ENCODE data around the gene ACSF3. TPM values are rescaled to one million over a fixed set of nuclear protein-coding genes. Genes with fewer than 3 reads are reported as not detected.
A peak's percentile ranks its signal among the peaks of the same experiment; 100 is the strongest.
"Not testable (repeated sequence)": the region's sequence is repeated elsewhere in the genome, so short reads cannot be mapped to it uniquely, and the experiment has no call there.

ACSF3 gene
- polyA plus RNA-seq, 1 donor from 2014 or later: 20.8 TPM

GRCh38 chr16:89092013-89092412 is 1.6 kb upstream of the ACSF3 start:
- Histone ChIP-seq H3K4me3 (ENCODE audit: low read length) (no peak overlapping the region), H2AFZ (ENCODE audit: low read depth, low read length) (no peak overlapping the region), H3K9me3 (ENCODE audit: low read length) (no peaks in the 10 kb centered on the region), H3F3A (ENCODE audit: insufficient read depth, low read length, poor library complexity, severe bottlenecking) (no peaks in the 10 kb centered on the region), H3K27ac (ENCODE audit: low read length) (no peak overlapping the region), H3K36me3 (ENCODE audit: insufficient read depth, low read length) (no peaks in the 10 kb centered on the region), H3K79me2 (replicated peaks; ENCODE audit: insufficient read depth, low read length) (peaks cover 13% of the 10 kb centered on the region), H3K27me3 (ENCODE audit: insufficient read depth, low read depth, low read length) (peaks cover 2% of the 10 kb centered on the region), H4K20me1 (ENCODE audit: insufficient read depth) (no peaks in the 10 kb centered on the region), H3K9me2 (ENCODE audit: insufficient read depth, low read length) (no peaks in the 10 kb centered on the region), H3K9ac (ENCODE audit: low read length) (no peak overlapping the region), H3K4me2 (ENCODE audit: low read length) (no peak overlapping the region)
- TF ChIP-seq TAF1 (IDR thresholded peaks at IDR 0.05; ENCODE audit: low read depth): no peak
- TF ChIP-seq EZH2 (IDR thresholded peaks at IDR 0.05; ENCODE audit: borderline replicate concordance, insufficient read depth, low read length, poor library complexity, severe bottlenecking): no peak
- no peak for TF ChIP-seq MXI1 (conservative IDR thresholded peaks at IDR 0.05; ENCODE audit: poor library complexity, severe bottlenecking)

GRCh38 chr16:89093252-89093601 is 425 bp upstream of the ACSF3 start:
- peaks cover 13% of the 10 kb centered on the region for H3K79me2 ChIP-seq (replicated peaks; ENCODE audit: insufficient read depth, low read length)
- H3K4me3 ChIP-seq (ENCODE audit: low read length): peak overlapping the region; percentile 82
- not testable (repeated sequence) for H3K9me3 ChIP-seq (ENCODE audit: low read length); H3K9me2 ChIP-seq (ENCODE audit: insufficient read depth, low read length); H3F3A ChIP-seq (ENCODE audit: insufficient read depth, low read length, poor library complexity, severe bottlenecking); H4K20me1 ChIP-seq (ENCODE audit: insufficient read depth); H3K27me3 ChIP-seq (ENCODE audit: insufficient read depth, low read depth, low read length); H3K27ac ChIP-seq (ENCODE audit: low read length); H3K4me2 ChIP-seq (ENCODE audit: low read length); H3K36me3 ChIP-seq (ENCODE audit: insufficient read depth, low read length)
- peak overlapping the region; percentile 40 for H2AFZ ChIP-seq (ENCODE audit: low read depth, low read length)
- peak overlapping the region; percentile 67 for H3K9ac ChIP-seq (ENCODE audit: low read length)

GRCh38 chr16:89094252-89094879 is 714 bp downstream of the ACSF3 start:
- Histone ChIP-seq H3K4me2 (ENCODE audit: low read length) (peak overlapping the region; percentile 88), H3K27me3 (ENCODE audit: insufficient read depth, low read depth, low read length) (peaks cover 2% of the 10 kb centered on the region), H4K20me1 (ENCODE audit: insufficient read depth) (no peaks in the 10 kb centered on the region), H3K9me2 (ENCODE audit: insufficient read depth, low read length) (no peaks in the 10 kb centered on the region), H3K4me3 (ENCODE audit: low read length) (peak overlapping the region; percentile 82), H3K36me3 (ENCODE audit: insufficient read depth, low read length) (no peaks in the 10 kb centered on the region), H3K9me3 (ENCODE audit: low read length) (no peaks in the 10 kb centered on the region), H2AFZ (ENCODE audit: low read depth, low read length) (no peak overlapping the region), H3K79me2 (replicated peaks; ENCODE audit: insufficient read depth, low read length) (peaks cover 13% of the 10 kb centered on the region), H3K9ac (ENCODE audit: low read length) (peak overlapping the region; percentile 67), H3K27ac (ENCODE audit: low read length) (no peak overlapping the region), H3F3A (ENCODE audit: insufficient read depth, low read length, poor library complexity, severe bottlenecking) (no peaks in the 10 kb centered on the region)
- TF ChIP-seq CTCF (IDR thresholded peaks at IDR 0.05; ENCODE audit: poor library complexity, severe bottlenecking) (no peak), TAF1 (IDR thresholded peaks at IDR 0.05; ENCODE audit: low read depth) (no peak), EZH2 (IDR thresholded peaks at IDR 0.05; ENCODE audit: borderline replicate concordance, insufficient read depth, low read length, poor library complexity, severe bottlenecking) (no peak), REST (IDR thresholded peaks at IDR 0.05; ENCODE audit: borderline replicate concordance) (no peak), POLR2AphosphoS5 (IDR thresholded peaks at IDR 0.05) (no peak), MXI1 (conservative IDR thresholded peaks at IDR 0.05; ENCODE audit: poor library complexity, severe bottlenecking) (no peak), EP300 (conservative IDR thresholded peaks at IDR 0.05; ENCODE audit: poor library complexity, severe bottlenecking) (no peak), SMC3 (conservative IDR thresholded peaks at IDR 0.05; ENCODE audit: poor library complexity) (no peak), RAD21 (conservative IDR thresholded peaks at IDR 0.05) (no peak)

Measured in neural cell (in vitro differentiated cells).